Hepatocyte (in vitro differentiated cells): Measurements from ENCODE around the gene FYN.

ENCODE experiments used
- EZH2 ChIP-seq: fragments of 200-600 bp; sonication (generic); IDR thresholded peaks from 2 replicates; pipeline ENCODE4 v1.6.1; 2016; ENCODE audit warnings: antibody characterized with exemption, mild to moderate bottlenecking, borderline replicate concordance
- EZH2phosphoT487 ChIP-seq: fragments of 200-600 bp; sonication (generic); IDR thresholded peaks from one replicate; pipeline ENCODE4 v1.6.1; 2018; ENCODE audit warnings: antibody characterized with exemption, mild to moderate bottlenecking, low read depth, moderate library complexity; ENCODE audit not compliant: unreplicated experiment, severe bottlenecking
- TF ChIP-seq, protein P1 (sequence below): fragments of 200-600 bp; sonication (generic); IDR thresholded peaks from 2 replicates; pipeline ENCODE4 v1.5.1; 2016; ENCODE audit warnings: antibody characterized with exemption, mild to moderate bottlenecking; ENCODE audit not compliant: poor library complexity

DNA sequence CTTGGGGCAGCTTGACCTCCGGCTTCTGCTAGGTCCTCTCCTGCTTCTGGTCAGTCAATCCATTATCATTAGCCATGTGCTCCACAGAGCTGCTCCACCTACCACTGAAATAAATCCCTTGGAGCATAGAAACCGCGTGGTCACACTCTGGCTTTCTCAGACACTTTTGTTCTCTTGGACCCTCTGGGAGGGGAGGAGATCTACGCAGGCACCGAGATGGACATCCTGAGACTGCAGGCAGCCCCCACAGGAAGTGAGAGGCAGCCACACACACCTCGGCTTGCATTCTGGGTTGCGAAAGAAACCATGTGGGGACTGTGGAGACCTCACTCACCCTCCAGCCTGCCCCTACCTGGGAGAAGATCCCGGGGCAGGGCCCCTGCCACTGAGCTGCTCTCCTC is 79.5 kb downstream of the FYN start:
- TF ChIP-seq, protein P1, sequence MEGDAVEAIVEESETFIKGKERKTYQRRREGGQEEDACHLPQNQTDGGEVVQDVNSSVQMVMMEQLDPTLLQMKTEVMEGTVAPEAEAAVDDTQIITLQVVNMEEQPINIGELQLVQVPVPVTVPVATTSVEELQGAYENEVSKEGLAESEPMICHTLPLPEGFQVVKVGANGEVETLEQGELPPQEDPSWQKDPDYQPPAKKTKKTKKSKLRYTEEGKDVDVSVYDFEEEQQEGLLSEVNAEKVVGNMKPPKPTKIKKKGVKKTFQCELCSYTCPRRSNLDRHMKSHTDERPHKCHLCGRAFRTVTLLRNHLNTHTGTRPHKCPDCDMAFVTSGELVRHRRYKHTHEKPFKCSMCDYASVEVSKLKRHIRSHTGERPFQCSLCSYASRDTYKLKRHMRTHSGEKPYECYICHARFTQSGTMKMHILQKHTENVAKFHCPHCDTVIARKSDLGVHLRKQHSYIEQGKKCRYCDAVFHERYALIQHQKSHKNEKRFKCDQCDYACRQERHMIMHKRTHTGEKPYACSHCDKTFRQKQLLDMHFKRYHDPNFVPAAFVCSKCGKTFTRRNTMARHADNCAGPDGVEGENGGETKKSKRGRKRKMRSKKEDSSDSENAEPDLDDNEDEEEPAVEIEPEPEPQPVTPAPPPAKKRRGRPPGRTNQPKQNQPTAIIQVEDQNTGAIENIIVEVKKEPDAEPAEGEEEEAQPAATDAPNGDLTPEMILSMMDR, result no peak
- no peak for TF ChIP-seq EZH2phosphoT487
- no peak for TF ChIP-seq EZH2
